K562 (cell line): ENCODE data around the gene CCN6. TPM values are rescaled to one million over a fixed set of nuclear protein-coding genes. Genes with fewer than 3 reads are reported as not detected.

Experiments used
- ATAC-seq: fragments of 200-7000 bp; cut with Tn5 transposase; 3 replicates; pipeline ENCODE4 v1.9.1; 2020; ENCODE audit warnings: moderate library complexity
- BruUV-seq: library from RNA; stranded (reverse); fragments of 400-500 nt; replicated peaks from 2 replicates; lab custom pipeline; 2021; lab: Mats Ljungman, UMichigan
- CTCF ChIA-PET: fragments of 300-600 bp; formaldehyde crosslinking; extraction: SDS; loops from one replicate; lab custom pipeline; 2021; ENCODE audit warnings: low intra/inter-chr PET ratio; lab: Yijun Ruan, JAX
- POLR2A ChIA-PET: fragments of 300-600, 350-650 bp; sonication (Branson Sonifier 250); formaldehyde crosslinking; extraction: SDS; loops from one replicate; lab custom pipeline; 2021; ENCODE audit warnings: antibody characterized with exemption, inconsistent platforms; lab: Yijun Ruan, JAX
- DNase-seq, 4 experiments: peaks; one replicate each; pipeline versions ENCODE4 v3.0.0 to v3.0.0-alpha.2; 2011 to 2018; ENCODE audit warnings: low spot score in 3 of 4, mixed read lengths in 3 of 4; ENCODE audit errors: extremely low read depth in 1 of 4
- FAIRE-seq: peaks from 2 replicates; lab custom pipeline; 2011; peaks lifted over from hg19 to GRCh38; lab: Jason Lieb, UNC
- H2AFZ ChIP-seq: 2 replicates; pipeline ENCODE4 v1.6.0; 2011; ENCODE audit warnings: low read depth, low read length, control low read depth, inconsistent platforms
- H3K27ac ChIP-seq: fragments of 200-600 bp; 3 replicates; pipeline ENCODE4 v1.8.0; 2011; ENCODE audit warnings: low read depth, mild to moderate bottlenecking, control low read depth, inconsistent platforms, low read length, moderate library complexity, mixed read lengths; ENCODE audit errors: extremely low read depth
- H3K27me3 ChIP-seq, 2 experiments: fragments of 300-600 bp in 1 of 2; 2 replicates in 1 of 2; 3 replicates in 1 of 2; pipeline versions ENCODE4 v1.6.0 to v1.8.0; 2011; ENCODE audit warnings: inconsistent platforms in 2 of 2, low read length in 2 of 2, mild to moderate bottlenecking in 1 of 2, mixed read lengths in 1 of 2, moderate library complexity in 1 of 2; ENCODE audit not compliant: control insufficient read depth in 2 of 2, insufficient read depth in 2 of 2
- H3K36me3 ChIP-seq: fragments of 300-600 bp; 3 replicates; pipeline ENCODE4 v1.8.0; 2011; ENCODE audit warnings: mild to moderate bottlenecking, low read length, inconsistent platforms; ENCODE audit not compliant: control insufficient read depth, insufficient read depth
- H3K4me1 ChIP-seq, 2 experiments: fragments of 200-600 bp in 1 of 2; replicated peaks in 1 of 2; 2 replicates in 1 of 2; 3 replicates in 1 of 2; pipeline versions ENCODE4 v1.5.1 to v1.8.0; 2011; ENCODE audit warnings: inconsistent platforms in 2 of 2, low read length in 2 of 2, mild to moderate bottlenecking in 1 of 2, mixed read lengths in 1 of 2, moderate library complexity in 1 of 2; ENCODE audit not compliant: control insufficient read depth in 2 of 2, insufficient read depth in 2 of 2
- H3K4me2 ChIP-seq: 2 replicates; pipeline ENCODE4 v1.6.1; 2011; ENCODE audit warnings: low read length, control low read depth, inconsistent platforms, mixed read lengths; ENCODE audit not compliant: insufficient read depth
- H3K4me3 ChIP-seq: fragments of 200-600 bp; sonication (generic), shearing (Covaris generic); 2 replicates; pipeline ENCODE4 v1.5.1; 2016; ENCODE audit warnings: control low read depth, inconsistent platforms
- H3K79me2 ChIP-seq: fragments of 200-600 bp; 3 replicates; pipeline ENCODE4 v1.8.0; 2011; ENCODE audit warnings: low read length, inconsistent platforms; ENCODE audit not compliant: control insufficient read depth, insufficient read depth
- H3K9ac ChIP-seq, 2 experiments: 2 replicates each; pipeline versions ENCODE4 v1.6.0 to v1.6.1; 2011; ENCODE audit warnings: low read depth in 2 of 2, low read length in 2 of 2, control low read depth in 1 of 2, inconsistent platforms in 1 of 2, mild to moderate bottlenecking in 1 of 2, mixed read lengths in 1 of 2; ENCODE audit not compliant: insufficient read depth in 1 of 2
- H3K9me1 ChIP-seq: one replicate; pipeline ENCODE4 v1.6.0; 2011; ENCODE audit warnings: inconsistent platforms, mild to moderate bottlenecking, low read length, moderate library complexity; ENCODE audit not compliant: control insufficient read depth, insufficient read depth
- H3K9me3 ChIP-seq: replicated peaks from 2 replicates; pipeline ENCODE4 v1.5.1; 2011; ENCODE audit warnings: low read depth, low read length, inconsistent platforms; ENCODE audit not compliant: control insufficient read depth, insufficient read depth
- H4K20me1 ChIP-seq: replicated peaks from 2 replicates; pipeline ENCODE4 v1.6.1; 2011; ENCODE audit warnings: low read length, inconsistent platforms, mixed read lengths; ENCODE audit not compliant: control insufficient read depth, insufficient read depth
- E2F3 ChIP-seq: fragments of 250-450 bp; sonication (Bioruptor Pico); IDR thresholded peaks from 2 replicates; pipeline ENCODE4 v1.4.0; 2020; ENCODE audit warnings: mild to moderate bottlenecking
- IRF1 ChIP-seq: sonication (generic); formaldehyde crosslinking; IDR thresholded peaks from 2 replicates; pipeline ENCODE4 v1.8.0; 2022; ENCODE audit warnings: missing genetic modification reagents, mild to moderate bottlenecking, borderline replicate concordance
- MEF2A ChIP-seq: IDR thresholded peaks from 2 replicates; pipeline ENCODE4 v1.6.1; 2011; ENCODE audit warnings: low read depth, mild to moderate bottlenecking, low read length, moderate library complexity; ENCODE audit not compliant: control insufficient read depth
- NFATC3 ChIP-seq: fragments of 450-650 bp; IDR thresholded peaks from 2 replicates; pipeline ENCODE4 v1.6.1; 2017; ENCODE audit warnings: mild to moderate bottlenecking
- PBX2 ChIP-seq, 2 experiments: IDR thresholded peaks in 1 of 2; conservative IDR thresholded peaks in 1 of 2; 2 replicates each; pipeline ENCODE4 v1.6.1; 2016; ENCODE audit warnings: low read depth in 2 of 2, mild to moderate bottlenecking in 1 of 2, missing compliant biosample characterization in 1 of 2, missing genetic modification characterization in 1 of 2, moderate library complexity in 1 of 2
- PCBP1 ChIP-seq: fragments of 200-400 bp; formaldehyde crosslinking; IDR thresholded peaks from 2 replicates; pipeline ENCODE4 v1.6.1; 2018; ENCODE audit warnings: mild to moderate bottlenecking, low read depth, low read length; ENCODE audit not compliant: poor library complexity, severe bottlenecking
- PKNOX1 ChIP-seq: fragments of 450-650 bp; IDR thresholded peaks from 2 replicates; pipeline ENCODE4 v1.6.1; 2016
- SMAD2 ChIP-seq: fragments of 150-350 bp; IDR thresholded peaks from 2 replicates; pipeline ENCODE4 v1.6.1; 2014; ENCODE audit warnings: low read depth, mild to moderate bottlenecking, low read length
- TEAD4 ChIP-seq, 2 experiments: sonication (generic) in 1 of 2; formaldehyde crosslinking in 1 of 2; IDR thresholded peaks; 2 replicates each; pipeline versions ENCODE4 v1.6.1 to v1.8.0; 2012 to 2022; ENCODE audit warnings: borderline replicate concordance in 1 of 2, inconsistent platforms in 1 of 2, low read length in 1 of 2, mild to moderate bottlenecking in 1 of 2, missing genetic modification reagents in 1 of 2
- ZNF263 ChIP-seq: sonication (generic); formaldehyde crosslinking; IDR thresholded peaks from 2 replicates; pipeline ENCODE4 v1.8.0; 2022; ENCODE audit warnings: mild to moderate bottlenecking, missing genetic modification reagents, borderline replicate concordance
- ZNF384 ChIP-seq: IDR thresholded peaks from 2 replicates; pipeline ENCODE4 v1.6.1; 2012; ENCODE audit warnings: low read depth, low read length, improper control_type of control experiment
- ZNF436 ChIP-seq: fragments of 250-450, 450-650 bp; sonication (Bioruptor Pico); formaldehyde crosslinking; IDR thresholded peaks from 2 replicates; pipeline ENCODE4 v1.7.0; 2020; ENCODE audit warnings: mild to moderate bottlenecking
- WGBS: fragments of 100-300 bp; shearing (Covaris generic); methylation state at CpG from one replicate; pipeline ENCODE4 v1.1.6; 2016; ENCODE audit warnings: low coverage, mixed read lengths; ENCODE audit not compliant: insufficient coverage; ENCODE audit errors: missing lambda C conversion rate; 5-methylcytosine and 5-hydroxymethylcytosine counted together
- in situ Hi-C: fragments of 300-500 bp; cut with MboI; formaldehyde crosslinking; loops from 4 replicates; pipeline ENCODE4 v1.15.0; 2018; ENCODE audit warnings: inconsistent platforms, mixed read lengths
- intact Hi-C: fragments of 100-400 bp; cut with micrococcal nuclease; formaldehyde crosslinking; loops from 2 replicates; pipeline ENCODE4 v1.14.2; 2022
- polyA plus RNA-seq, 8 experiments: library from polyadenylated mRNA; depleted of rRNA in 4 of 8; stranded (reverse) in 5 of 8; unstranded in 3 of 8; fragments of >200 nt; fragmentation: Nextera tagmentation in 2 of 8; fragmentation: Illumina TruSeq in 1 of 8; extraction: Ambion mirVana in 2 of 8; extraction: Trizol in 1 of 8; gene quantifications; 2 replicates each; pipeline versions ENCODE4 v1.2.1 to v1.2.3, GENCODE V29; 2011 to 2014; ENCODE audit warnings: inconsistent platforms in 1 of 8, missing spikeins in 1 of 8
- total RNA-seq, 7 experiments: library from RNA; depleted of rRNA in 6 of 7; stranded (reverse); fragments of >200 nt in 6 of 7; fragmentation: Illumina TruSeq in 2 of 7; extraction: Trizol in 2 of 7; gene quantifications; 2 replicates each; pipeline versions ENCODE4 v1.2.1 to v1.2.3, GENCODE V29; 2011 to 2021; ENCODE audit warnings: low replicate concordance in 1 of 7
- TF ChIP-seq, protein P1 (sequence below): sonication (generic); formaldehyde crosslinking; IDR thresholded peaks from 2 replicates; pipeline ENCODE4 v1.8.1; 2023; ENCODE audit warnings: mild to moderate bottlenecking, missing genetic modification reagents
- TF ChIP-seq, protein P2 (sequence below): IDR thresholded peaks from 2 replicates; pipeline ENCODE4 v1.6.1; 2011; ENCODE audit warnings: borderline replicate concordance, low read depth, mild to moderate bottlenecking, moderate library complexity, low read length; ENCODE audit not compliant: insufficient read depth, poor library complexity, severe bottlenecking

CCN6 gene
- total and polyA plus RNA-seq, 9 of the 15 experiments (the other 6 are each of a cell fraction or from before 2014, with no cell fraction given): 0.04 to 0.62 (median 0.21) TPM; not detected in 2

DNA sequence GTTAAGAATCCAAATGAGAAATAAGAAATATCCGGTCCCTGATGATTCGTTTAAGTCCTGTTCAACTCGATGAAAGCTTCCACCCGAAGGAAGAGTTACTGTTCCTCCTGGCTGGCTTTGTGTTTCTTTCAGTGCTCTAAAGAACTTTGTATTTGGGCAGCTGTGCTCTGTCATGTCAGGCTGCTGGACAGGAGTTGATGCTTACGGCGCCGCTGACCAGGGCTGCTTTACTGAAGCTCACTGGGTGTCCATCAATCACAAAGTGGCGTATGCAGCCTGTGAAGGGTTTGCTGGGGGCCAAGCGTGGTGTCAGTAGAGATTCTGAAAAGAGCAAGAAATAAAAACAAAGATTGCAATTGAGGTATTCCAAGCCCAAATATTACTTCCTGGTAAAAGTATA, 55.4 kb downstream of the CCN6 start:
- no peaks in the 10 kb centered on the region for H3K9me1 ChIP-seq
- no peaks in the 10 kb centered on the region for H3K79me2 ChIP-seq
- ChIA-PET CTCF (no interaction called here), POLR2A (no interaction called here)
- FAIRE-seq (peak; percentile 61), ATAC-seq (no peak), DNase-seq (peak in 1 of 4 experiments; percentile 14)
- WGBS: 5% methylated on average over 9 of the region's 9 CpGs
- H4K20me1 ChIP-seq: no peaks in the 10 kb centered on the region
- in situ Hi-C loops: no loop called here
- no peak overlapping the region for H3K27ac ChIP-seq
- intact Hi-C loops: no loop called here
- no TSS peak for BruUV-seq
- H3K4me2 ChIP-seq: no peak overlapping the region
- H2AFZ ChIP-seq: no peak overlapping the region; the same call in 1 of the 2 replicates
- H3K36me3 ChIP-seq: no peaks in the 10 kb centered on the region
- H3K4me1 ChIP-seq: no peaks in the 10 kb centered on the region
- no peaks in the 10 kb centered on the region for H3K27me3 ChIP-seq
- no peak overlapping the region for H3K9ac ChIP-seq
- no peak overlapping the region for H3K4me3 ChIP-seq
- H3K9me3 ChIP-seq: no peaks in the 10 kb centered on the region
- TF ChIP-seq IRF1 (CRISPR knock-in tag): no peak
- TF ChIP-seq ZNF436 (CRISPR knock-in tag): no peak
- no peak for TF ChIP-seq NFATC3
- TF ChIP-seq PBX2 (CRISPR knock-in tag; IDR thresholded peaks at IDR 0.05; ENCODE audit: low read depth): no peak
- TF ChIP-seq PBX2 (tag; conservative IDR thresholded peaks at IDR 0.05; ENCODE audit: low read depth): peak; percentile 80
- TF ChIP-seq, protein P1, sequence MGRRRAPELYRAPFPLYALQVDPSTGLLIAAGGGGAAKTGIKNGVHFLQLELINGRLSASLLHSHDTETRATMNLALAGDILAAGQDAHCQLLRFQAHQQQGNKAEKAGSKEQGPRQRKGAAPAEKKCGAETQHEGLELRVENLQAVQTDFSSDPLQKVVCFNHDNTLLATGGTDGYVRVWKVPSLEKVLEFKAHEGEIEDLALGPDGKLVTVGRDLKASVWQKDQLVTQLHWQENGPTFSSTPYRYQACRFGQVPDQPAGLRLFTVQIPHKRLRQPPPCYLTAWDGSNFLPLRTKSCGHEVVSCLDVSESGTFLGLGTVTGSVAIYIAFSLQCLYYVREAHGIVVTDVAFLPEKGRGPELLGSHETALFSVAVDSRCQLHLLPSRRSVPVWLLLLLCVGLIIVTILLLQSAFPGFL (CRISPR knock-in tag): no peak
- no peak for TF ChIP-seq MEF2A
- no peak for TF ChIP-seq SMAD2
- no peak for TF ChIP-seq PCBP1
- TF ChIP-seq ZNF263 (CRISPR knock-in tag): no peak
- peak; percentile 68 for TF ChIP-seq PKNOX1
- TF ChIP-seq E2F3: no peak
- no peak for TF ChIP-seq ZNF384
- no peak for TF ChIP-seq TEAD4 (IDR thresholded peaks at IDR 0.05; ENCODE audit: low read length)
- no peak for TF ChIP-seq TEAD4 (CRISPR knock-in tag; IDR thresholded peaks at IDR 0.05; ENCODE audit: borderline replicate concordance)
- TF ChIP-seq, protein P2, sequence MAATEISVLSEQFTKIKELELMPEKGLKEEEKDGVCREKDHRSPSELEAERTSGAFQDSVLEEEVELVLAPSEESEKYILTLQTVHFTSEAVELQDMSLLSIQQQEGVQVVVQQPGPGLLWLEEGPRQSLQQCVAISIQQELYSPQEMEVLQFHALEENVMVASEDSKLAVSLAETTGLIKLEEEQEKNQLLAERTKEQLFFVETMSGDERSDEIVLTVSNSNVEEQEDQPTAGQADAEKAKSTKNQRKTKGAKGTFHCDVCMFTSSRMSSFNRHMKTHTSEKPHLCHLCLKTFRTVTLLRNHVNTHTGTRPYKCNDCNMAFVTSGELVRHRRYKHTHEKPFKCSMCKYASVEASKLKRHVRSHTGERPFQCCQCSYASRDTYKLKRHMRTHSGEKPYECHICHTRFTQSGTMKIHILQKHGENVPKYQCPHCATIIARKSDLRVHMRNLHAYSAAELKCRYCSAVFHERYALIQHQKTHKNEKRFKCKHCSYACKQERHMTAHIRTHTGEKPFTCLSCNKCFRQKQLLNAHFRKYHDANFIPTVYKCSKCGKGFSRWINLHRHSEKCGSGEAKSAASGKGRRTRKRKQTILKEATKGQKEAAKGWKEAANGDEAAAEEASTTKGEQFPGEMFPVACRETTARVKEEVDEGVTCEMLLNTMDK: no peak
